NCI-H69 (cell line): ENCODE measurements around the gene FRAS1.

Source experiments
- DNase-seq: peaks from one replicate; lab custom pipeline; 2025; lab: John Stamatoyannopoulos, UW

Gene FRAS1

GRCh38 chr4:78370631-78371372 is 313.7 kb downstream of the FRAS1 start:
- no peak for DNase-seq

- DNase-seq, result no peak
Measured at GRCh38 chr4:78372355-78372988, 315.3 kb downstream of the FRAS1 start.

- no peak for DNase-seq
Measured at GRCh38 chr4:78377555-78377954, 320.4 kb downstream of the FRAS1 start.

GRCh38 chr4:78379040-78379439 is 321.9 kb downstream of the FRAS1 start:
- DNase-seq, result no peak

GRCh38 chr4:78379991-78380729 is 323.0 kb downstream of the FRAS1 start:
- no peak for DNase-seq

GRCh38 chr4:78386679-78387078 is 329.6 kb downstream of the FRAS1 start:
- DNase-seq, result peak; percentile 10

- DNase-seq, result no peak
Measured at GRCh38 chr4:78395642-78396041, 338.5 kb downstream of the FRAS1 start.

GRCh38 chr4:78396613-78397291 is 339.6 kb downstream of the FRAS1 start:
- DNase-seq, result no peak

GRCh38 chr4:78397292-78397630 is 340.1 kb downstream of the FRAS1 start:
- no peak for DNase-seq

- DNase-seq, result peak; percentile 4
Measured at GRCh38 chr4:78409612-78410202, 352.6 kb downstream of the FRAS1 start.

GRCh38 chr4:78410225-78410624 is 353.1 kb downstream of the FRAS1 start:
- DNase-seq, result no peak

- no peak for DNase-seq
Measured at GRCh38 chr4:78410676-78411075, 353.6 kb downstream of the FRAS1 start.

GRCh38 chr4:78414116-78414515 is 357.0 kb downstream of the FRAS1 start:
- DNase-seq, result no peak

GRCh38 chr4:78417603-78418002 is 360.5 kb downstream of the FRAS1 start:
- peak; percentile 50 for DNase-seq

GRCh38 chr4:78418406-78418805 is 361.3 kb downstream of the FRAS1 start:
- no peak for DNase-seq

GRCh38 chr4:78423790-78424189 is 366.7 kb downstream of the FRAS1 start:
- no peak for DNase-seq

GRCh38 chr4:78424461-78424860 is 367.3 kb downstream of the FRAS1 start:
- no peak for DNase-seq

- no peak for DNase-seq
Measured at GRCh38 chr4:78426972-78427371, 369.8 kb downstream of the FRAS1 start.

- DNase-seq, result no peak
Measured at GRCh38 chr4:78428996-78429395, 371.9 kb downstream of the FRAS1 start.

GRCh38 chr4:78432896-78433295 is 375.8 kb downstream of the FRAS1 start:
- DNase-seq, result peak; percentile 41

GRCh38 chr4:78437608-78438088 is 380.5 kb downstream of the FRAS1 start:
- no peak for DNase-seq

- no peak for DNase-seq
Measured at GRCh38 chr4:78439328-78439727, 382.2 kb downstream of the FRAS1 start.
